Type B pancreatic cell (in vitro differentiated cells): ENCODE data around the gene KRT24. TPM values are rescaled to one million over a fixed set of nuclear protein-coding genes. Genes with fewer than 3 reads are reported as not detected.

ENCODE experiments used
- DNase-seq: peaks from one replicate; pipeline ENCODE4 v3.0.0; 2021; ENCODE audit warnings: mixed read lengths; ENCODE audit not compliant: unreplicated experiment; ENCODE audit errors: extremely low spot score
- H3K27ac Mint-ChIP-seq: 2 replicates; pipeline ENCODE4 v1.8.0; 2021; ENCODE audit warnings: mild to moderate bottlenecking, mixed read lengths
- H3K27me3 Mint-ChIP-seq: 2 replicates; pipeline ENCODE4 v1.8.0; 2021; ENCODE audit warnings: mixed read lengths
- H3K36me3 Mint-ChIP-seq: 2 replicates; pipeline ENCODE4 v1.8.0; 2021; ENCODE audit warnings: mixed read lengths
- H3K4me1 Mint-ChIP-seq: one replicate; pipeline ENCODE4 v1.8.0; 2021; ENCODE audit warnings: mixed read lengths; ENCODE audit not compliant: unreplicated experiment
- H3K4me3 Mint-ChIP-seq: 2 replicates; pipeline ENCODE4 v1.8.0; 2021; ENCODE audit warnings: mild to moderate bottlenecking, mixed read lengths
- H3K9me3 Mint-ChIP-seq: 2 replicates; pipeline ENCODE4 v1.8.0; 2021; ENCODE audit warnings: mixed read lengths
- CTCF ChIP-seq: fragments of 200-600 bp; sonication (generic); conservative IDR thresholded peaks from 2 replicates; pipeline ENCODE4 v1.5.0; 2021; ENCODE audit warnings: antibody characterized with exemption, mild to moderate bottlenecking
- total RNA-seq: library from RNA; stranded (reverse); gene quantifications from 2 replicates; pipeline ENCODE4 v1.2.1, GENCODE V29; 2021; ENCODE audit warnings: low replicate concordance

Gene KRT24
- total RNA-seq, 1 donor from 2014 or later = not detected

- H3K36me3 Mint-ChIP-seq = no peaks in the 10 kb centered on the region
- peaks cover 14% of the 10 kb centered on the region for H3K4me1 Mint-ChIP-seq
- no peak within 1 kb of the TSS for H3K27ac Mint-ChIP-seq
- H3K27me3 Mint-ChIP-seq = peaks cover 24% of the 10 kb centered on the region
- DNase-seq = no peak
- H3K9me3 Mint-ChIP-seq = no peaks in the 10 kb centered on the region
- TF ChIP-seq CTCF = no peak
- peak within 1 kb of the TSS; percentile 82 for H3K4me3 Mint-ChIP-seq
These were observed 38.8 kb downstream of the KRT24 start, which contains the start of gene KRT222 for GRCh38 chr17:40664582-40665333. TSS of gene KRT222 (minus strand) at chr17:40665177. CDS start at chr17:40665099, 78 bp downstream.

- H3K27me3 Mint-ChIP-seq = peaks cover 23% of the 10 kb centered on the region
- H3K9me3 Mint-ChIP-seq = no peaks in the 10 kb centered on the region
- DNase-seq = no peak
- H3K27ac Mint-ChIP-seq = no peak overlapping the region
- H3K36me3 Mint-ChIP-seq = no peaks in the 10 kb centered on the region
- H3K4me3 Mint-ChIP-seq = no peak overlapping the region
- peaks cover 14% of the 10 kb centered on the region for H3K4me1 Mint-ChIP-seq
- TF ChIP-seq CTCF = no peak
These were observed 40.3 kb downstream of the KRT24 start for GRCh38 chr17:40663252-40663651.

GRCh38 chr17:40659911-40660310 is 43.6 kb downstream of the KRT24 start:
- no peak overlapping the region for H3K4me3 Mint-ChIP-seq
- H3K9me3 Mint-ChIP-seq = no peaks in the 10 kb centered on the region
- H3K27me3 Mint-ChIP-seq = peaks cover 10% of the 10 kb centered on the region
- no peaks in the 10 kb centered on the region for H3K36me3 Mint-ChIP-seq
- no peak overlapping the region for H3K27ac Mint-ChIP-seq
- no peak for DNase-seq
- H3K4me1 Mint-ChIP-seq = peaks cover 2% of the 10 kb centered on the region
- no peak for TF ChIP-seq CTCF

GRCh38 chr17:40658396-40658795 is 45.2 kb downstream of the KRT24 start:
- Mint-ChIP-seq H3K36me3 (no peaks in the 10 kb centered on the region), H3K27me3 (peaks cover 4% of the 10 kb centered on the region), H3K4me1 (no peaks in the 10 kb centered on the region), H3K9me3 (no peaks in the 10 kb centered on the region), H3K4me3 (no peak overlapping the region), H3K27ac (no peak overlapping the region)
- no peak for TF ChIP-seq CTCF
- no peak for DNase-seq

GRCh38 chr17:40651939-40652338 is 51.6 kb downstream of the KRT24 start:
- no peaks in the 10 kb centered on the region for H3K9me3 Mint-ChIP-seq
- no peak for DNase-seq
- TF ChIP-seq CTCF = no peak
- H3K27me3 Mint-ChIP-seq = no peaks in the 10 kb centered on the region
- H3K4me1 Mint-ChIP-seq = peaks cover 6% of the 10 kb centered on the region
- no peak overlapping the region for H3K4me3 Mint-ChIP-seq
- H3K36me3 Mint-ChIP-seq = peaks cover 6% of the 10 kb centered on the region
- H3K27ac Mint-ChIP-seq = no peak overlapping the region
